NCI-H1105 (cell line): Measurements from ENCODE around the gene NFE2L1.

Experiments
- DNase-seq: peaks from one replicate; lab custom pipeline; 2025; lab: John Stamatoyannopoulos, UW

The NFE2L1 gene

DNA sequence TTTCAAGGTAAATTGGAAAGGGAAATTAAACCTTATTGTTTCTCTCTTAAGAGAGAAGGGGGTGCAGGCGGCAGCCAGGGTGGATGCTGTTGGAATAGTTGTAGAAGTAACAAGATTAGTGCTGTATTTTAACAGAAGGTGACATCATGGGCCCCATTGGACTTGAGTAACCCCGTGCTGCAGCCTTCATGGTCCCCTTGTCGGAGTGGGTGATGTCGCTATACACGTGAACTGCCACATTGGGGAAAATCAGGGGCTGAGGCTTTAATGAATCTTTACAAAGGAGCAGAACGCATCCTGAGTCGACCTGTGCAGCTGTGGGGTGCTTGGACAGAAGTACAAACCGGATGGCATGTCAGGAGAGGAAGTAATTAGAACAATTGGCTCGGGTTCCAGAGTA, 62.6 kb downstream of the NFE2L1 start:
- DNase-seq, result no peak
